ENCODE data around the gene FXYD5. TPM values are rescaled to one million over a fixed set of nuclear protein-coding genes. Genes with fewer than 3 reads are reported as not detected.

The FXYD5 gene
- total and polyA plus RNA-seq, 2 donors (not counting 3 experiments of a cell fraction or from before 2014, with no cell fraction given): 223 to 290 TPM

GRCh38 chr19:35208121-35208520 is 53.6 kb downstream of the FXYD5 start:
- no peak overlapping the region for H3K9ac ChIP-seq (replicated peaks; ENCODE audit: extremely low read depth, insufficient read depth, low read length)
- CTCF ChIA-PET: no interaction called here
- H3K79me2 ChIP-seq (ENCODE audit: control insufficient read depth, insufficient read depth, low read length): no peaks in the 10 kb centered on the region
- peaks cover 6% of the 10 kb centered on the region for H3K4me1 ChIP-seq (ENCODE audit: control insufficient read depth, extremely low read depth, insufficient read depth, low read length)
- H3K9me1 ChIP-seq (replicated peaks; ENCODE audit: control insufficient read depth, extremely low read depth, insufficient read depth, low read length): no peaks in the 10 kb centered on the region
- no peaks in the 10 kb centered on the region for H3K9me3 ChIP-seq (replicated peaks; ENCODE audit: control insufficient read depth, insufficient read depth, low read length)
- H2AFZ ChIP-seq (ENCODE audit: low read depth, low read length): no peak overlapping the region
- no peaks in the 10 kb centered on the region for H3K36me3 ChIP-seq (ENCODE audit: control insufficient read depth in 2 of 2, extremely low read depth in 1 of 2, insufficient read depth in 2 of 2, low read length in 2 of 2)
- intact Hi-C loops (cut with micrococcal nuclease) (no loop called here), dilution Hi-C loops (cut with MboI; ENCODE audit: extremely low pct_ligation_motif_present, low sequenced_read_pairs) (no loop called here)
- H4K20me1 ChIP-seq (replicated peaks; ENCODE audit: control insufficient read depth, extremely low read depth, insufficient read depth, low read length): no peaks in the 10 kb centered on the region
- no peak overlapping the region for H3K27ac ChIP-seq (ENCODE audit: insufficient read depth, low read depth, low read length)
- H3K4me3 ChIP-seq (replicated peaks in 1 of 3; ENCODE audit: insufficient read depth in 1 of 3, low read depth in 1 of 3, low read length in 3 of 3): no peak overlapping the region
- BruUV-seq (replicated peaks): no TSS peak
- TF ChIP-seq FOS (IDR thresholded peaks at IDR 0.05; ENCODE audit: borderline replicate concordance, insufficient read depth, low read length): no peak
- TF ChIP-seq EZH2 (IDR thresholded peaks at IDR 0.05; ENCODE audit: borderline replicate concordance, low read depth, low read length, severe bottlenecking): no peak
- TF ChIP-seq CTCF (IDR thresholded peaks at IDR 0.05; ENCODE audit: extremely low read depth in 1 of 2, insufficient read depth in 1 of 2, low read depth in 1 of 2, low read length in 2 of 2): no peak
- no peak for TF ChIP-seq GATA2 (IDR thresholded peaks at IDR 0.05; ENCODE audit: insufficient read depth, insufficient read length, low read depth, low read length)
- TF ChIP-seq POLR2AphosphoS5 (IDR thresholded peaks at IDR 0.05; ENCODE audit: insufficient read depth, low read depth, low read length): no peak
- TF ChIP-seq POLR2A (IDR thresholded peaks at IDR 0.05; ENCODE audit: low read depth, low read length): no peak
- no peak for TF ChIP-seq MYC (IDR thresholded peaks at IDR 0.05; ENCODE audit: low read depth, low read length)
- no peak for TF ChIP-seq MAX (IDR thresholded peaks at IDR 0.05; ENCODE audit: insufficient read depth, insufficient read length)
- no peak for TF ChIP-seq JUN (IDR thresholded peaks at IDR 0.05; ENCODE audit: borderline replicate concordance, insufficient read depth, insufficient read length, low read depth)
- peaks cover 0 to 2% of the 10 kb centered on the region in 2 experiments for H3K27me3 ChIP-seq (ENCODE audit: control insufficient read depth in 2 of 2, insufficient read depth in 2 of 2, low read length in 2 of 2)
- POLR2A ChIA-PET: no interaction called here
- DNase-seq (ENCODE audit: low read depth, low spot score): no peak
- H3K4me2 ChIP-seq (ENCODE audit: insufficient read depth, low read length): no peak overlapping the region
- no peak for FAIRE-seq

All from endothelial cell of umbilical vein (primary cell).